ENCODE results near the gene TCF4.

- TF ChIP-seq CTCF (IDR thresholded peaks at IDR 0.05) (no peak), POLR2A (IDR thresholded peaks at IDR 0.05) (no peak)
Measured at GRCh38 chr18:55240978-55241377, 347.0 kb downstream of the TCF4 start.
